ENCODE data around the gene VWDE. TPM values are rescaled to one million over a fixed set of nuclear protein-coding genes. Genes with fewer than 3 reads are reported as not detected.
"Not testable (repeated sequence)": the region's sequence is repeated elsewhere in the genome, so short reads cannot be mapped to it uniquely, and the experiment has no call there.

VWDE gene
- 0.37 TPM in 1 of 2 replicates, not detected in the other for total RNA-seq (2014; rRNA removed; shearing (Covaris generic))

GRCh38 chr7:12403287-12404181 lies at the start of gene VWDE:
VWDE (minus strand) TSS chr7:12403865; CDS start chr7:12403716, 149 bp downstream.
- DNase-seq (ENCODE audit: low spot score): no peak
- in situ Hi-C loops (cut with HindIII; ENCODE audit: low sequenced_read_pairs): no loop called here

- in situ Hi-C loops (cut with HindIII; ENCODE audit: low sequenced_read_pairs); DNase-seq (ENCODE audit: low spot score): not testable (repeated sequence)
Measured at GRCh38 chr7:12453136-12453535, 49.5 kb upstream of the VWDE start.

DNA sequence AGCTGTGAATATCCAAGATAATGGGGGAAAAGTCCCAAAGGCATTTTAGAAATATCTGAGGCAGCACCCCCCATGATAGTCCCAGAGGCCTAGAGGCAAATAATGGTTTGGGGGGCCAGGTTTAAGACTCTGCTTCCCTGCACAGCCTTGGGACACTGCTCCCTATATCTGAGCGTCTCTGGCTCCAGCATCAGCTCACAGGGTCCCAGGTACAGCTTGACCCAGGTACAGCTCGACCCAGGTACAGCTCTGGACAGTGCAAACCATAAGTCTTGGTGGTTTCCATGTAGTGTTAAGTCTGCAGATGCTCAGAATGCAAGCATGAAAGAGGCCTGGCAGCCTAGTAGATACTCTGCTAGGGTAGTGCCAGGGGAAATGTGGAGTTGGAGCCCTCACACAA lies 47.0 kb upstream of the VWDE start:
- DNase-seq (ENCODE audit: low spot score): no peak
- in situ Hi-C loops (cut with HindIII; ENCODE audit: low sequenced_read_pairs): no loop called here

GRCh38 chr7:12444785-12445184 lies 41.1 kb upstream of the VWDE start:
- in situ Hi-C loops (cut with HindIII; ENCODE audit: low sequenced_read_pairs): no loop called here
- no peak for DNase-seq (ENCODE audit: low spot score)

DNA sequence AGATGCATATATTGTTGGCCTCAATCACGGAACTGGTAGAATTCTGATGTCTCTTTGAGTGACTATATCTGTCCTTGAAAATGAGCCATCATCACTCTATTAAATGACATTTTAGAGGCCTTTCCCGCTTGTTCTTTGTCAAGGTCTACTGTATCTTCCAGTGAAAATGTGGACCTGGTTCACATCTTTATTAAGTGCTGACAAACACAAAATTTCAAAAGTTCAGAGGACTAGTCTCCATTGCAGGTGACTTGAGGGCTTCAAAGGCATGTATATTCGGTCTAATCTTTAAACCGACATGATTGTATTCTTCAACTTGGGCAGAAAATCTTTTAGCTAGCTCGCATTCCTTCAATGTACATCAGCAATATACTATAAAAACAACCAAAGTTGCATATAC lies 36.6 kb upstream of the VWDE start:
- in situ Hi-C loops (cut with HindIII; ENCODE audit: low sequenced_read_pairs): no loop called here
- no peak for DNase-seq (ENCODE audit: low spot score)

DNA sequence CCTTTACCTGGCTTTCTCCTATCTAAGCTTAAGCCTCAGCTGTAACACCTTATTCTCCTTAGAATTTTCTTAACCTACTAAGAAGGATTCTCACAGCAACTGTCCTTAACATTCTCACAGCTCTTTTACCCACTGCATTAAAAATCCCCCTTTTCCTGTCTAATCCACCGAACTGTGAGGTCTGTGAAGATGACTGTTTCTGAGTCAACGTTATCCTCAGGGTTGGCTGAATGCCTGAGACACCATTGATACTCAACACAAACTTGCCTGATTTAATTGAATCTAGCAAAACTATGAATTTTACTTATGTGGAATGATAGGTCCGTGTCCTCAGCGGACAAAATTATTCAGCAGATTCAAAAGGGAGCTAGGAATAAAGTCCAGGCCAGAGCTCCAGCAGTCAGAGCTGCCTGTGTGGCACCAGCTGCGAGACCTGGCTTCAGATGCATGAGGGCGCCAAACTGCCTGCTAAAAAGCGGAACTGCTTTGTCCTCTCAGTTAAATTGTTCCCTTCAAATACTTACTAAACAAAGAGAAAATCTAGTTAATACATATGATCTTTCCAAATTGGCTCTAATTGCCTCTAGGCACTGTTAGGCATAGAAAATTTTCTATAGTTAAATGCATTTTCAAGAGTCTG lies 33.4 kb upstream of the VWDE start:
- in situ Hi-C loops (cut with HindIII; ENCODE audit: low sequenced_read_pairs): no loop called here
- no peak for DNase-seq (ENCODE audit: low spot score)

- in situ Hi-C loops (cut with HindIII; ENCODE audit: low sequenced_read_pairs): no loop called here
- DNase-seq (ENCODE audit: low spot score): no peak
Measured at GRCh38 chr7:12436126-12436525, 32.5 kb upstream of the VWDE start.

GRCh38 chr7:12434012-12434642 lies 30.5 kb upstream of the VWDE start:
- no peak for DNase-seq (ENCODE audit: low spot score)
- in situ Hi-C loops (cut with HindIII; ENCODE audit: low sequenced_read_pairs): no loop called here

- no peak for DNase-seq (ENCODE audit: low spot score)
- in situ Hi-C loops (cut with HindIII; ENCODE audit: low sequenced_read_pairs): no loop called here
Measured at GRCh38 chr7:12431886-12432556, 28.4 kb upstream of the VWDE start.

- in situ Hi-C loops (cut with HindIII; ENCODE audit: low sequenced_read_pairs): no loop called here
- DNase-seq (ENCODE audit: low spot score): no peak
Measured at GRCh38 chr7:12425311-12425710, 21.6 kb upstream of the VWDE start.

DNA sequence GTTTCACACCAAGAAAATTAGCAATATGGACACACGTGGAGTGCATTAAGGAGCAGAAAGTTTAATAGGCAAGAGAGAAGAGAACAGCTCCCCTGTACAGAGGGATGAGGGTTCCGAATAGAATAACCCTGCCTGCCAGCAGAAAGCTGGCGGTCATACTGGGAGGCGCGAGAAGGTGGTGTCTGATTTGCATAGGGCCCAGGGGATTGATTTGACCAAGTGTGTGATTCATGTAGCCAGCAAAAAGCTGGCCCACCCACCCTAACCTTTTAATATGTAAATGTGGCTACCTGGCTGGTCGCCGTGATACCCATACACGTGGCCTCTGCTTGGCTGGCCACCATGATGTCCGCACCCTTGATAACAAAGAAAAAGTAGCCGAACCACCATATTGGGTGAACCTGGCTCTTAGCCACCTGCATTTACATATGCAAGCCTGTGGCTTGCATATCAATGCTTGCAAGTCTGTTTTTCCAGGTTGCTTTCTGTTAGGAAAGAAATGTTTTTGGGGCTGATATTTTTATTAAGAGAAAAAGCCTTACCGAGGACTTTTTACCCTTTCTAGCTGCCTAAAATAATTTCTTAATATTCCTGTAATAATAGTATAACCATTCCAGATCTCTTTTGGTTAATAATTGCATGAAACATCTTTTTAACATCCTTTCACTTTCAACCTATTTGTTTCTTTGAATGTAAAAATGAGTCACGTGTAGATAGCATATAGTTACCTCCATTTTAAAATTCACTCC lies 20.5 kb upstream of the VWDE start:
- in situ Hi-C loops (cut with HindIII; ENCODE audit: low sequenced_read_pairs): no loop called here
- no peak for DNase-seq (ENCODE audit: low spot score)

DNA sequence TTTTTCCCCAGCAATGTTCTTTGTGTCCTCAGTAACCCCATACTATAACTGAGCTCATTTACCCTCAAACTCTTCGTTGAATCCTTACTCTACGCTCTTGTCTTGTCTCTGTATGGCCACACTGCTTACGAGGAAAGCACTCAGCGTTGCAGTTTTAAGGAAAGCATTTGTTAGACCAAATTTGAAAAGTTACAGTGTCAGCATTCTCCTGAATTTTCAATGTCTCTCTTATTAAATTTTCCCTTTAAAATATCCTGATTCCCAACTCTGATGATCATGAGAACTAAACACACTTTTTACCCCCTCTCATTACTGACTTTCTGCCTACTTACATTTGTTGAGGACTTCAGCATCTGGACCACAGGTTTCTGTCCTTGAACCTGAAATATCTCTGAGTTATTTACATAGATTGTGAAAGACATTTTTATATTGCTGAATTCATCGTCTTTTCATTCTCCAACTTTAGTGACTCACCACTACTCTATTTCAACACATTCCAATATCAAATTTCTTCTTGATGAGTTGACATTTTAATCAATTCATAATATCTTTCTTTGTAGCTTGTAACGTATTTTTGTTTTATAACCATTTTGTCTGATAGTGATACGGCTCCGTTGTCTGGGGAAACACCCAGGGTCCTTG lies 19.8 kb upstream of the VWDE start:
- in situ Hi-C loops (cut with HindIII; ENCODE audit: low sequenced_read_pairs): no loop called here
- DNase-seq (ENCODE audit: low spot score): no peak

DNA sequence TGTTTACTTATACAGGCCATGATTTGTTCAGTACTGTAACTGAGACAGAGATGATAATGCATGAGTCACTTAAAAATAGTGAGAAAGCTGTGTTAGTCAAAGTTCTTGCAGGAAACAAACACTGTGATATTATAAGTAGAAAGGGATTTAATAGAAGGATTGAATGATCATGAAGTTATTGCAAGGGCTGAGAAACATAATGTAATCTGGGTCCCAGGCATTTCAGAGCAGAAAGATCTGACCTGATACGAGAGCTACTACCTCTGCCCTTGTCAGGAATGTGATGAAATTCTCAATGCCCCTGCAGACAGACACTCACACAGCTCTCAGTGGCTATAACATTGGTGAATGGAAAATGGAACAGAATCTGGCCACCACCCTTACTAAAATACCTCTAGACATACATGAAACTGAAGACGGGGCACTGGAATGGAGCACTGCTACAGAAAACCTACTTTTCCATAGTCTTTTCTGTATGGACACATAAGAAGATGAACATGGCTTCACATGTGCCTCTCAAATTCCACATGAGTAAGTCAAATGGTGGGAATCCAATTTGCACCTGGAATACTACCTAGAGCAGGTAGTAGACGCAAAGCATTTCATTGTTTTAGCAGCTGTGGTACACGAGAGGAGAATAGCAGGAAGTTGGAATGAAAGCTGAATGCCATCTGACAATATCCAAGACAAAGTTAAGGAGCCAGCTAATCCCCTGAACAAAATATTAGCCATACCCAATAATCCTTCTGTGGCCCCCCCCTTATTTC lies 19.1 kb upstream of the VWDE start:
- in situ Hi-C loops (cut with HindIII; ENCODE audit: low sequenced_read_pairs): no loop called here
- DNase-seq (ENCODE audit: low spot score): no peak

- in situ Hi-C loops (cut with HindIII; ENCODE audit: low sequenced_read_pairs): no loop called here
Measured at GRCh38 chr7:12418452-12418851, 14.8 kb upstream of the VWDE start.

GRCh38 chr7:12415072-12415471 lies 11.4 kb upstream of the VWDE start:
- DNase-seq (ENCODE audit: low spot score): no peak
- in situ Hi-C loops (cut with HindIII; ENCODE audit: low sequenced_read_pairs): no loop called here

More at GRCh38 chr7:12418452-12418851, 14.8 kb upstream of the VWDE start:
- no peak for DNase-seq (ENCODE audit: low spot score)

- in situ Hi-C loops (cut with HindIII; ENCODE audit: low sequenced_read_pairs): no loop called here
Measured at GRCh38 chr7:12412407-12412806, 8.7 kb upstream of the VWDE start.

DNA sequence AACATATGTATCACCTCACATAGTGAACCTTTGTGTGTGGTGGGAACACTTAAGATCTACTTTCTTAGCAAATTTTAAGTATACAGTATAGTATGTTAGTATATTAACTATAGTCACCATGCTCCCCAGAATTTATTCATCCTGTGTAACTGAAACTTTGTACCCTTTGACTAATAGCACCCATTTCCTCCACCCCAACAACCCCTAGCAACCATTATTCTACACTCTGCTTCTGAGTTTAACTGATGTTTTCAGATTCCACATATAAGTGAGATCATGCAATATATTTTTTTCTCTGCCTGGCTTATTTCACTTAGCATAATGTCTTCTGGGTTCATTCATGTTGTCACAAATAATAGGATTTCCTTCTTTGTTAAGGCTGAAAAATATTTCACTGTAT lies 6.9 kb upstream of the VWDE start:
- in situ Hi-C loops (cut with HindIII; ENCODE audit: low sequenced_read_pairs): no loop called here
- DNase-seq (ENCODE audit: low spot score): no peak

More at GRCh38 chr7:12412407-12412806, 8.7 kb upstream of the VWDE start:
- DNase-seq (ENCODE audit: low spot score): no peak

Data from G401 (cell line).